Osteoblast (primary cell): Measurements from ENCODE around the gene FAM13A. TPM values are rescaled to one million over a fixed set of nuclear protein-coding genes. Genes with fewer than 3 reads are reported as not detected.

Experiments used
- DNase-seq: peaks from one replicate; pipeline ENCODE4 v3.0.0; 2011; ENCODE audit warnings: low spot score, mixed read lengths; ENCODE audit not compliant: insufficient read length; ENCODE audit errors: missing footprints
- H2AFZ ChIP-seq: 2 replicates; pipeline ENCODE4 v1.6.0; 2011; ENCODE audit warnings: mild to moderate bottlenecking, low read length
- H3K27ac ChIP-seq: 2 replicates; pipeline ENCODE4 v1.5.1; 2011; ENCODE audit warnings: mild to moderate bottlenecking, low read depth, low read length, moderate library complexity
- H3K27me3 ChIP-seq: 2 replicates; pipeline ENCODE4 v1.6.0; 2012; ENCODE audit warnings: mild to moderate bottlenecking, control low read depth, inconsistent platforms, low read length, moderate library complexity; ENCODE audit not compliant: insufficient read depth
- H3K36me3 ChIP-seq: 2 replicates; pipeline ENCODE4 v1.5.1; 2011; ENCODE audit warnings: mild to moderate bottlenecking, low read length, control low read depth, moderate library complexity; ENCODE audit not compliant: insufficient read depth
- H3K4me1 ChIP-seq: 2 replicates; pipeline ENCODE4 v1.5.1; 2011; ENCODE audit warnings: mild to moderate bottlenecking, low read length, control low read depth, moderate library complexity; ENCODE audit not compliant: insufficient read depth
- H3K4me2 ChIP-seq: 2 replicates; pipeline ENCODE4 v1.6.0; 2011; ENCODE audit warnings: mild to moderate bottlenecking, low read length; ENCODE audit not compliant: insufficient read depth
- H3K4me3 ChIP-seq: fragments of 200-600 bp; sonication (generic); 3 replicates; pipeline ENCODE4 v1.5.1; 2012; ENCODE audit warnings: mild to moderate bottlenecking, low read length, inconsistent platforms; ENCODE audit not compliant: insufficient read depth
- H3K79me2 ChIP-seq: 2 replicates; pipeline ENCODE4 v1.6.0; 2012; ENCODE audit warnings: mild to moderate bottlenecking, low read length, control low read depth, inconsistent platforms; ENCODE audit not compliant: insufficient read depth
- H3K9me3 ChIP-seq: 2 replicates; pipeline ENCODE4 v1.5.1; 2011; ENCODE audit warnings: low read depth, low read length, control low read depth
- H4K20me1 ChIP-seq: 2 replicates; pipeline ENCODE4 v1.6.0; 2012; ENCODE audit warnings: mild to moderate bottlenecking, low read length, control low read depth; ENCODE audit not compliant: insufficient read depth
- CTCF ChIP-seq: IDR thresholded peaks from 2 replicates; pipeline ENCODE4 v1.5.1; 2011; ENCODE audit warnings: mild to moderate bottlenecking, low read depth, low read length, moderate library complexity; ENCODE audit errors: extremely low read depth
- total RNA-seq: library from RNA; depleted of rRNA; stranded (reverse); fragments of >200 nt; gene quantifications from 2 replicates; pipeline ENCODE4 v1.2.3, GENCODE V29; 2012

Gene FAM13A
- total RNA-seq, 1 donor: 18.8 TPM

GRCh38 chr4:88763075-88763474 is 293.9 kb downstream of the FAM13A start:
- DNase-seq: no peak
- H3K9me3 ChIP-seq: no peaks in the 10 kb centered on the region
- no peaks in the 10 kb centered on the region for H4K20me1 ChIP-seq
- no peak for TF ChIP-seq CTCF
- H2AFZ ChIP-seq: no peak overlapping the region
- H3K79me2 ChIP-seq: no peaks in the 10 kb centered on the region
- peaks cover 27% of the 10 kb centered on the region for H3K4me1 ChIP-seq
- no peak overlapping the region for H3K4me2 ChIP-seq
- no peak overlapping the region for H3K4me3 ChIP-seq
- no peak overlapping the region for H3K27ac ChIP-seq
- no peaks in the 10 kb centered on the region for H3K27me3 ChIP-seq
- H3K36me3 ChIP-seq: no peaks in the 10 kb centered on the region

- no peak overlapping the region for H3K27ac ChIP-seq
- H3K4me2 ChIP-seq: no peak overlapping the region
- no peaks in the 10 kb centered on the region for H3K79me2 ChIP-seq
- H3K27me3 ChIP-seq: no peaks in the 10 kb centered on the region
- no peak for TF ChIP-seq CTCF
- no peak overlapping the region for H2AFZ ChIP-seq
- H4K20me1 ChIP-seq: no peaks in the 10 kb centered on the region
- H3K4me3 ChIP-seq: no peak overlapping the region
- DNase-seq: no peak
- no peaks in the 10 kb centered on the region for H3K9me3 ChIP-seq
- peaks cover 27% of the 10 kb centered on the region for H3K4me1 ChIP-seq
- no peaks in the 10 kb centered on the region for H3K36me3 ChIP-seq
Measured at GRCh38 chr4:88761861-88762523, 295.0 kb downstream of the FAM13A start.

- Histone ChIP-seq H3K27ac (no peak overlapping the region), H3K27me3 (no peaks in the 10 kb centered on the region), H3K4me1 (peaks cover 31% of the 10 kb centered on the region), H3K4me2 (no peak overlapping the region), H3K36me3 (no peaks in the 10 kb centered on the region), H3K4me3 (no peak overlapping the region), H3K9me3 (no peaks in the 10 kb centered on the region), H2AFZ (no peak overlapping the region), H4K20me1 (no peaks in the 10 kb centered on the region), H3K79me2 (no peaks in the 10 kb centered on the region)
- DNase-seq: no peak
- no peak for TF ChIP-seq CTCF
Measured at GRCh38 chr4:88761342-88761741, 295.6 kb downstream of the FAM13A start.

GRCh38 chr4:88759895-88760290 is 297.1 kb downstream of the FAM13A start:
- DNase-seq: no peak
- H3K4me1 ChIP-seq: peaks cover 23% of the 10 kb centered on the region
- H2AFZ ChIP-seq: no peak overlapping the region
- H3K4me3 ChIP-seq: no peak overlapping the region
- no peaks in the 10 kb centered on the region for H3K36me3 ChIP-seq
- H3K4me2 ChIP-seq: no peak overlapping the region
- H3K79me2 ChIP-seq: no peaks in the 10 kb centered on the region
- H4K20me1 ChIP-seq: no peaks in the 10 kb centered on the region
- no peak for TF ChIP-seq CTCF
- no peaks in the 10 kb centered on the region for H3K9me3 ChIP-seq
- H3K27me3 ChIP-seq: no peaks in the 10 kb centered on the region
- no peak overlapping the region for H3K27ac ChIP-seq
